HG03280 (cell line): ENCODE results near the gene AARSD1.
"Not testable (repeated sequence)": the region's sequence is repeated elsewhere in the genome, so short reads cannot be mapped to it uniquely, and the experiment has no call there.

ENCODE experiments used
- ATAC-seq: cut with Tn5 transposase; IDR thresholded peaks from one replicate; pipeline ENCODE4 v1.9.1; 2021; ENCODE audit warnings: mild to moderate bottlenecking, moderate library complexity; ENCODE audit not compliant: unreplicated experiment

AARSD1 gene

GRCh38 chr17:42922294-42922693 lies 42.0 kb downstream of the AARSD1 start:
- ATAC-seq = no peak

GRCh38 chr17:42920922-42921321 lies 43.3 kb downstream of the AARSD1 start:
- no peak for ATAC-seq

DNA sequence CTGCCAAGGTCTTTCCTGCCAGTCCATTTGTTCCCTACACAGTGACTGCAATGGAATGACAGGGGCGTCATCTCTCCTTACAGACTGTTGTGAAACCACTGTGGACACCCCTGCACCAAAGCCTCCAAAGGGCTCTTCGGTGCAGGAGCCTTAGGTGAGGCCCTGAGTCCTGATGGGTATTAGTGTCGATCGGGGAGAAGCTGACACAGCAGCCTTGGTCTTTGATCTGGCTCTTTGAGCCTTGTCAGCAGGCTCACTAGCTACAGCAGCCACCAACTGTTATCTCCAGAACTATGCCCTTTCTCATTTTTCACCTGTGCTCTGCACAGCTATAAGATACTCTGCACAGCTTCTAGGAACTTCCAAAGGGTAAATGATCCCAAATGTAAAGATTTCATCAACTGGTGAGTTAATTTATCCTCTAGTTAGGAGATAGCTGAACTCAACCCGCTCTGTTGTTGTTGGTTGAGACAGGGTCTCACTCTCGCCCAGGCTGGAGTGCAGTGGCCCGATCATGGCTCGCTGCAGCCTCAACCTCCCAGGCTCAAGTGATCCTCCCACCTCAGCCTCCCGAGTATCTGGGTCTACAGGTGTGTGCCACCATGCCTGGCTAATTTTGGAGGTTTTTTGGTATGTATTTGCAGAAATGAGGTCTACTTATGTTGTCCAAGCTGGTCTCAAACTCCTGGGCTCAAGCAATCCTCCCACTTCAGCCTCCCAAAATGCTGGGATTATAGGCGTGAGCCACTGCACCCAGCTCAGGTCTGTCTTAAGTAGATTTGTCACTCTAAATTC lies 44.0 kb downstream of the AARSD1 start:
- no peak for ATAC-seq

DNA sequence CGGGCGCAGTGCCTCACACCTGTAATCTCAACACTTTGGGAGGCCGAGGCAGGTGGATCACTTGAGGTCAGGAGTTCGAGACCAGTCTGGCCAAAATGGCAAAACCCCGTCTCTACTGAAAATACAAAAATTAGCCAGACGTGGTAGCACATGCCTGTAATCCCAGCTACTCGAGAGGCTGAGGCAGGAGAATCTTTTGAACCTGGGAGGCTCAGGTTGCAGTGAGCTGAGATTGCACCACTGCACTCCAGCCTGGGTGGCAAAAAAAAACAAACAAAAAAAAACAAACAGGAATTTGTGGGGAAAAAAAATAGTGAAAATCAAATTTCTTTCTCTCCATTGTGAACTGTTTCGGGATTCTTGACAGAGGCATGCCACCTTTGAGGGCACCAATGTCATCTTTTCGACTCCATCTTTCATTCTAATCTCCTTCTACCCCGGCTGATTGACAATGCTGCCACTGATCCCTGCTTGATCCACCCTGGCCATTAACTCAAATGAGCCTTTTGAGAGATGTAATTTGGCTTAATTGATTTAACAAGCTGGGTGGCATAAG lies 44.7 kb downstream of the AARSD1 start:
- not testable (repeated sequence) for ATAC-seq

GRCh38 chr17:42918902-42919521 lies 45.2 kb downstream of the AARSD1 start:
- ATAC-seq = no peak

- ATAC-seq = no peak
Observed at GRCh38 chr17:42917236-42917603, 47.0 kb downstream of the AARSD1 start.

GRCh38 chr17:42916388-42917235 lies 47.6 kb downstream of the AARSD1 start:
- not testable (repeated sequence) for ATAC-seq

GRCh38 chr17:42915288-42915687 lies 49.0 kb downstream of the AARSD1 start:
- not testable (repeated sequence) for ATAC-seq

- no peak for ATAC-seq
Observed at GRCh38 chr17:42913981-42914617, 50.2 kb downstream of the AARSD1 start.

GRCh38 chr17:42913522-42913921 lies 50.7 kb downstream of the AARSD1 start:
- no peak for ATAC-seq

DNA sequence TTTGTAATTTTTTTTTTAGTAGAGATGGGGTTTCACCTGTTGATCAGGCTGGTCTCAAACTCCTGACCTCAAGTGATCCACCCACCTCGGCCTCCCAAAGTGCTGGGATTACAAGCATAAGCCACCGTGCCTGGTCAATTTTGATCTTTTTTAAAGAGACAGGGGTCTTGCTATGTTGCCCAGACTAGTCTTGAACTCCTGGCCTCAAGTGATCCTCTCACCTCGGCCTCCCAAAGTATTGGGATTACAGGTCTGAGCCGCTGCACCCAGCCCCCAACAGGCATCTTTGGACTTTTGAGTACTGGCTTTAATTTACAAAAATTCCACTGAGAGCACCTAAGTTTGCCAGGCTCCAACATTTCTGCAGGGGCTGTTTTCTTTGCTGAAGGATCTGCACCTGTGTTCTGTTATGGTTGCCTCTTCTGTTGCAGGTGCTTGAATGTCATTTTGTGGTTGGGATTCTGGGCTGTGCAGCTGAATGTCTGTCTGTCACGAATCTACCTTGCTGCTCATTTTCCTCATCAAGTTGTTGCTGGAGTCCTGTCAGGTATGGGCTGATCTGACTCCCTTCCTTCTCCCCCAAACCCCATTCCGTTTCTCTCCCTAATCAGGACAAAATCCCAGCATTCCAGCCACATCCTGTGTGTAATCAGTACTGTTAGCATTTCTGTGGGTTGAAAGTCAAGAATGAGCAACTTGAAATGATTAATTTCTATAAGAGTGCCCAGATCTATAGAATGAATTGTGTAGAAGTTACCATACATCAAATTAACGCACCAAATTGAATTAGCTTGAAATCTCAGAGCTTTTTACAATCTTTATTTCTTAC lies 55.2 kb downstream of the AARSD1 start:
- ATAC-seq = no peak

DNA sequence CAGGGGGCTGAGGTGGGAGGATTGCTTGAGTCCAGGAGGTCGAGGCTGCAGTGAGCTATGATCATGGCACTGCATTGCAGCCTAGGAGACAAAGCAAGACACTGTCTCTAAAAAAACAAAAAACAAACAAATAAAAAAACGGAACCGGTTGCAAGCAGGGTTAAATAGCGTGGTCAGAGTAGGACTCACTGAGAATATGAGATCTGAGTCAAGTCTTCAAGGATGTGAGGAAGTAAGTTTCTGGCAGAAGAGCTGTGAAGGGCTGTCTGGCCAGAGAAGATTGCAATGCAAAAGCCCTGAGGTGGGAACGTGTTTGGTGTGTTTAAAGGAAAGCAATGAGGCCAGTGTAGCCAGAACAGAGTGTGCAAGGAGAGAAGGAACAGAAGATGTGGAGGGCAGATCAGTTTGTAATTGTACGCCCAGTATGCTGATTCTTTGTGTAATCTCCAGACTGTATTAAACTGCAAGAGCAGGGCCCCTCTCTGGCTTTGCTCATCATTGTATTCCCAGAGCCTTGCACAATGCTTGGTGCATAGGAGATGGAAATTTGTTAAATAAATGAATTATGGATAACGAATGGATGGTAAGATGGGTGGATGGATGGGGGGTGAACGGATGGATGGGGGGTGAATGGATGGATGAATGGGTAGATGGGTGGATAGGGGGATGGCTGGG lies 57.3 kb downstream of the AARSD1 start:
- no peak for ATAC-seq

DNA sequence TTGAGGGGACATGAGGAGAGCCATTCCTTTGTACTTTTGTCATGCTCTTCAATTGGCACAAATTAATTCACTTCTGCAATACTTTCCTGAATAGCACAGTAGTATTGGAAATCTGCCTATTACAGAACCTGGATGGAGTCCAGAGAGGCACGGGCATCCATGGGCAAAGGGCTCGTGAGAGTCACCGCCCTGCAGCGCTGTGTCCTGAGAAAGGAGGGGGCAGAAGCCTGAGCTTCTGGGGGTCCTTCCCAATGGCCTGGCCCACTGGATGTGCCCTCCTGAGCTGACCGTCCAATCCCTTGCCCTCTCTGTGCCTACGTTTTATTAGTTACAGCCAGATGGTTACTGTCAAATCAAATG lies 60.2 kb downstream of the AARSD1 start:
- ATAC-seq = no peak

GRCh38 chr17:42901535-42902229 lies 62.6 kb downstream of the AARSD1 start:
- no peak for ATAC-seq
